Measurements from ENCODE around the gene RFESD.

GRCh38 chr5:95647886-95648860, 1.6 kb downstream of the RFESD start:
- TF ChIP-seq EP300 (IDR thresholded peaks at IDR 0.05; ENCODE audit: borderline replicate concordance in 1 of 2, low read depth in 1 of 2, low read length in 1 of 2) (no peak), GABPA (IDR thresholded peaks at IDR 0.05; ENCODE audit: low read depth) (no peak), CHD2 (IDR thresholded peaks at IDR 0.05; ENCODE audit: low read length, partially characterized antibody) (no peak), CTCF (IDR thresholded peaks at IDR 0.05) (no peak), USF2 (IDR thresholded peaks at IDR 0.05; ENCODE audit: borderline replicate concordance, low read depth, low read length) (no peak), EZH2phosphoT487 (IDR thresholded peaks at IDR 0.05; ENCODE audit: borderline replicate concordance, low read depth) (no peak), RFX5 (IDR thresholded peaks at IDR 0.05; ENCODE audit: low read length) (no peak), POLR2AphosphoS5 (IDR thresholded peaks at IDR 0.05; ENCODE audit: low read depth, low read length) (no peak), MXI1 (IDR thresholded peaks at IDR 0.05; ENCODE audit: low read depth, low read length) (no peak), TEAD4 (IDR thresholded peaks at IDR 0.05; ENCODE audit: borderline replicate concordance, insufficient read depth) (no peak), MAX (IDR thresholded peaks at IDR 0.05; ENCODE audit: low read depth) (no peak)
